Measurements from ENCODE around the gene CLEC11A. TPM values are rescaled to one million over a fixed set of nuclear protein-coding genes. Genes with fewer than 3 reads are reported as not detected.
"Not testable (repeated sequence)": the region's sequence is repeated elsewhere in the genome, so short reads cannot be mapped to it uniquely, and the experiment has no call there.

Gene CLEC11A
- polyA plus RNA-seq, 2 of the 4 experiments (the other 2 are of a cell fraction) = 1.5 to 6.2 TPM

- no peak for FAIRE-seq
- H3K27ac ChIP-seq = no peak overlapping the region
- WGBS (ENCODE audit: missing lambda C conversion rate) = 52% methylated on average over 10 of the region's 10 CpGs
- ATAC-seq = no peak
- CTCF ChIA-PET = interaction anchor here (0.7 to 4.2 kb wide), 4 partner anchors 14 to 497 kb away, joined by 3 to 24 read pairs (median 4); partner anchors contain the start of gene CLEC11A
- TF ChIP-seq ATOH8 (CRISPR knock-in tag; IDR thresholded peaks at IDR 0.05; ENCODE audit: low read depth) = no peak
- no peak for TF ChIP-seq HOXB5 (CRISPR knock-in tag; IDR thresholded peaks at IDR 0.05)
- TF ChIP-seq CHD4 (IDR thresholded peaks at IDR 0.05; ENCODE audit: borderline replicate concordance) = no peak
- TF ChIP-seq ESRRA (IDR thresholded peaks at IDR 0.05; ENCODE audit: borderline replicate concordance, low read length) = no peak
- TF ChIP-seq HDAC2 (IDR thresholded peaks at IDR 0.05) = no peak
- TF ChIP-seq SMC3 (IDR thresholded peaks at IDR 0.05) = no peak
- no peak for TF ChIP-seq BHLHE40 (IDR thresholded peaks at IDR 0.05; ENCODE audit: low read depth, low read length)
- no peak for TF ChIP-seq POLR2AphosphoS2 (conservative IDR thresholded peaks at IDR 0.05; ENCODE audit: low read length)
- TF ChIP-seq PHF8 (IDR thresholded peaks at IDR 0.05; ENCODE audit: borderline replicate concordance, low read depth) = no peak
- no peak for TF ChIP-seq ZFP36 (IDR thresholded peaks at IDR 0.05; ENCODE audit: borderline replicate concordance, partially characterized antibody)
- no peak for TF ChIP-seq FOSB (CRISPR knock-in tag; IDR thresholded peaks at IDR 0.05)
- TF ChIP-seq ZNF302 (CRISPR knock-in tag; IDR thresholded peaks at IDR 0.05) = no peak
- POLR2A ChIA-PET = interaction anchor here (1.1 kb wide), 1 partner anchor 20 kb away, joined by 4 read pairs; no protein-coding TSS in a partner anchor
- H3K4me3 ChIP-seq = no peak overlapping the region
- no peak overlapping the region for H3K4me2 ChIP-seq
- H3K9me3 ChIP-seq = no peaks in the 10 kb centered on the region
- H3K4me1 ChIP-seq = peaks cover 6% of the 10 kb centered on the region; the same call in 1 of the 3 replicates
- no peak for DNase-seq (ENCODE audit: low read depth in 1 of 2, low spot score in 1 of 2)
Observed at GRCh38 chr19:50745221-50745620, 22.1 kb downstream of the CLEC11A start.

- H3K4me2 ChIP-seq; POLR2A ChIA-PET; H3K27ac ChIP-seq; H3K4me3 ChIP-seq; H3K4me1 ChIP-seq; H3K9me3 ChIP-seq; DNase-seq (ENCODE audit: low read depth in 1 of 2, low spot score in 1 of 2); ATAC-seq; FAIRE-seq: not testable (repeated sequence)
- WGBS (ENCODE audit: missing lambda C conversion rate) = 86% methylated on average over 14 of the region's 14 CpGs
- CTCF ChIA-PET = interaction anchor here (0.7 kb wide), 1 partner anchor 18 kb away, joined by 3 read pairs; no protein-coding TSS in a partner anchor
Observed at GRCh38 chr19:50747141-50747540, 24.0 kb downstream of the CLEC11A start.

- Histone ChIP-seq H3K27ac (no peak overlapping the region), H3K9me3 (no peaks in the 10 kb centered on the region), H3K4me3 (no peak overlapping the region), H3K4me1 (peaks cover 6% of the 10 kb centered on the region; the same call in 1 of the 3 replicates), H3K4me2 (no peak overlapping the region)
- POLR2A ChIA-PET = interaction anchor here (1.6 kb wide), 1 partner anchor 25 kb away, joined by 4 read pairs; no protein-coding TSS in a partner anchor
- FAIRE-seq (no peak), DNase-seq (ENCODE audit: low read depth in 1 of 2, low spot score in 1 of 2) (no peak), ATAC-seq (no peak)
- no peak for TF ChIP-seq POLR2AphosphoS2 (conservative IDR thresholded peaks at IDR 0.05; ENCODE audit: low read length)
- TF ChIP-seq RFX5 (IDR thresholded peaks at IDR 0.05) = no peak
- 66% methylated on average over 6 of the region's 6 CpGs for WGBS (ENCODE audit: missing lambda C conversion rate)
- CTCF ChIA-PET = interaction anchor here (1.0 to 2.9 kb wide), 6 partner anchors 10 to 212 kb away, joined by 3 to 17 read pairs (median 4); no protein-coding TSS in a partner anchor
Observed at GRCh38 chr19:50749490-50749889, 26.3 kb downstream of the CLEC11A start.

- POLR2A ChIA-PET = interaction anchor here (1.6 kb wide), 1 partner anchor 25 kb away, joined by 4 read pairs; no protein-coding TSS in a partner anchor
- no peak for ATAC-seq
- no peak for DNase-seq (ENCODE audit: low read depth in 1 of 2, low spot score in 1 of 2)
- Histone ChIP-seq H3K4me3 (no peak overlapping the region), H3K27ac (no peak overlapping the region), H3K4me1 (peaks cover 6% of the 10 kb centered on the region; the same call in 1 of the 3 replicates), H3K9me3 (no peaks in the 10 kb centered on the region), H3K4me2 (no peak overlapping the region)
- FAIRE-seq = no peak
- TF ChIP-seq ZNF302 (CRISPR knock-in tag; IDR thresholded peaks at IDR 0.05) (no peak), EHF (CRISPR knock-in tag; IDR thresholded peaks at IDR 0.05) (no peak), KDM5A (IDR thresholded peaks at IDR 0.05) (no peak), RARB (CRISPR knock-in tag; IDR thresholded peaks at IDR 0.05) (no peak), CBX8 (IDR thresholded peaks at IDR 0.05) (no peak), HOXA7 (CRISPR knock-in tag; IDR thresholded peaks at IDR 0.05) (no peak), FOSB (CRISPR knock-in tag; IDR thresholded peaks at IDR 0.05) (no peak), EHMT2 (IDR thresholded peaks at IDR 0.05; ENCODE audit: low read depth) (no peak), MYC (IDR thresholded peaks at IDR 0.05; ENCODE audit: borderline replicate concordance, low read length) (no peak), BCL3 (IDR thresholded peaks at IDR 0.05) (no peak), HOXB13 (CRISPR knock-in tag; IDR thresholded peaks at IDR 0.05; ENCODE audit: low read depth) (no peak), RNF2 (IDR thresholded peaks at IDR 0.05; ENCODE audit: borderline replicate concordance, low read depth) (no peak), MAX (IDR thresholded peaks at IDR 0.05) (no peak)
- CTCF ChIA-PET = interaction anchor here (1.0 to 2.9 kb wide), 5 partner anchors 9 to 212 kb away, joined by 3 to 17 read pairs (median 4); no protein-coding TSS in a partner anchor
- WGBS (ENCODE audit: missing lambda C conversion rate) = 62% methylated on average over 15 of the region's 15 CpGs
Observed at GRCh38 chr19:50750010-50750409, 26.8 kb downstream of the CLEC11A start.
